ENCODE data around the gene GPR75. TPM values are rescaled to one million over a fixed set of nuclear protein-coding genes. Genes with fewer than 3 reads are reported as not detected.

Gene GPR75
- total RNA-seq, 1 donor from 2014 or later = 1.6 TPM

DNA sequence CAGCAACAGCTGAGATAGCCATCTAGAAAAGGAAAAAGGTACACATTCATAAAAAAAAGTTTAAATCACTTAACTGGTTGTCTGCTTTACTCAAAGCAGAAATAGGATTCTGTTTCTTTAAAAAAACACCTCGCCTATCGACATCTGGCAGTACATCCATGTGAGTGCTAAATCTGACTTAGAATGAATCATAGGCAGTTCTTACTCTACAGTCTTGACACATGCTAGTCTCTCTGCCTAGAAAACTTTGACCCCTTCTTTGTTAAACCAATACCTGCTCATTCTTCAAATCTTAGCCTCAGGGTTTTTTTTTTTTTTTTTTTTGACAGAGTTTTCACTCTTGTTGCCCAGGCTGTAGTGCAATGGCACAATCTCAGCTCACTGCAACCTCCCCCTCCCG, 37.1 kb upstream of the GPR75 start:
- no peaks in the 10 kb centered on the region for H3K36me3 ChIP-seq (ENCODE audit: control insufficient read depth, insufficient read depth, low read length)
- TF ChIP-seq, protein P1, sequence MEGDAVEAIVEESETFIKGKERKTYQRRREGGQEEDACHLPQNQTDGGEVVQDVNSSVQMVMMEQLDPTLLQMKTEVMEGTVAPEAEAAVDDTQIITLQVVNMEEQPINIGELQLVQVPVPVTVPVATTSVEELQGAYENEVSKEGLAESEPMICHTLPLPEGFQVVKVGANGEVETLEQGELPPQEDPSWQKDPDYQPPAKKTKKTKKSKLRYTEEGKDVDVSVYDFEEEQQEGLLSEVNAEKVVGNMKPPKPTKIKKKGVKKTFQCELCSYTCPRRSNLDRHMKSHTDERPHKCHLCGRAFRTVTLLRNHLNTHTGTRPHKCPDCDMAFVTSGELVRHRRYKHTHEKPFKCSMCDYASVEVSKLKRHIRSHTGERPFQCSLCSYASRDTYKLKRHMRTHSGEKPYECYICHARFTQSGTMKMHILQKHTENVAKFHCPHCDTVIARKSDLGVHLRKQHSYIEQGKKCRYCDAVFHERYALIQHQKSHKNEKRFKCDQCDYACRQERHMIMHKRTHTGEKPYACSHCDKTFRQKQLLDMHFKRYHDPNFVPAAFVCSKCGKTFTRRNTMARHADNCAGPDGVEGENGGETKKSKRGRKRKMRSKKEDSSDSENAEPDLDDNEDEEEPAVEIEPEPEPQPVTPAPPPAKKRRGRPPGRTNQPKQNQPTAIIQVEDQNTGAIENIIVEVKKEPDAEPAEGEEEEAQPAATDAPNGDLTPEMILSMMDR (IDR thresholded peaks at IDR 0.05; ENCODE audit: insufficient read depth, low read length, poor library complexity, severe bottlenecking) = no peak
- DNase-seq (ENCODE audit: low read depth) = peak; percentile 37
- no peak overlapping the region for H3K4me3 ChIP-seq (ENCODE audit: low read depth, low read length)
- no peaks in the 10 kb centered on the region for H3K27me3 ChIP-seq (ENCODE audit: control insufficient read depth, insufficient read depth, low read length)

DNA sequence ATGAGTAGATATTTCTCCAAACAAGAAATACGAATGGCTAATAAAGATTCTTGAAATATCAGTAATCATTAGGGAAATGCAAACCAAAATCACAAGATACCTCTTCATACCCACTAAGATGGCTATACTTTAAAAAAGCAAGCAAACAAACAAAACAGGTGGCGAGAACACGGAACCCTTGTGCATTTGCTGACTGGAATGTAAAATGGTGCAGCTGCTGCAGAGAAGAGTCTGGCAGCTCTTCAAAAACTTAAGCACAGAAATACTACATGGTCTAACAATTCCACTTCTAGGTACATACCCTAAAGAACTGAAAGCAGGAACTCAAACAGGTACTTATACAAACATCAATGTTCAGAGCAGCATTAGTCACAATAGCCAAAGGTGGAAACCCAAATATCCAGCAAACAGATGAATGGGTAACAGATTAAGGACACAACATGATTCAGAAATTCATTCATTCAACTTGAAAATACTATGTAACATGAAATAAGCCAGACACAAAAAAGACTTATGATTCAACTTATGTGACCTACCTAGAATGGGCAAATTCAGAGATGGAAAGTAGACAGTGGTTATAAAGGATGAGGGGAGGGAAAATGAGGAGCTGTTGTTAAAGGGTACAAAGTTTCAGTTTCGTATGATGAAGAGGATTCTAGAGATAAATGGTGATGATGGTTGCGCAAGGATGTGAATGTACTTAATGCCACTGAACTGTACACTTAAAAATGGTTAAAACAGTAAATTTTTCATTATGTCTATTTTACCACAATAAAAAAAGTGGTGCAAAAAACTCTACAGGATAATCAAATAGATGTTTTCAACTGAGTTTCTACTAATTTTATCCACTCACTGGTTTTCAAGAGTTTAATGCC, 26.9 kb upstream of the GPR75 start:
- Histone ChIP-seq H3K4me3 (ENCODE audit: low read depth, low read length) (no peak overlapping the region), H3K36me3 (ENCODE audit: control insufficient read depth, insufficient read depth, low read length) (no peaks in the 10 kb centered on the region), H3K27me3 (ENCODE audit: control insufficient read depth, insufficient read depth, low read length) (no peaks in the 10 kb centered on the region)
- DNase-seq (ENCODE audit: low read depth) = no peak
- TF ChIP-seq, protein P1 (IDR thresholded peaks at IDR 0.05; ENCODE audit: insufficient read depth, low read length, poor library complexity, severe bottlenecking) = no peak

DNA sequence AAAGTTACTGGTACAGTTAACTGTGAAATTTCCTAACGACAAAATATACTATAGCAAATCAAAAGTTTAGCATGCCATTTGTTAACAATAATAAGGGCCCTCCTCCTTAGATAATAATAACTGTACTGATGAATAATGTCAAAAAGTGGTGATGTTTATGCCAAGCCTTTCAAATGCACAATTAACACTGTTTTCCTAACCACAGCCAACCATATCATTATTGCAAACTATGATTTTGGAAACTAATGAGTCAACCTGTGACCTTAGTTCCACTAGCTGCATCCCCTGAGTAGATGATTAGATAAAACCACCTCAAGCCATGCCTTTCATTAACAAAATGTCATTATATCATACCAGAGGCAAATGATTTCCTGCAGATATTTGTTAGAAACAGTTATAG, 25.1 kb upstream of the GPR75 start:
- Histone ChIP-seq H3K4me3 (ENCODE audit: low read depth, low read length) (no peak overlapping the region), H3K27me3 (ENCODE audit: control insufficient read depth, insufficient read depth, low read length) (no peaks in the 10 kb centered on the region), H3K36me3 (ENCODE audit: control insufficient read depth, insufficient read depth, low read length) (no peaks in the 10 kb centered on the region)
- TF ChIP-seq, protein P1 (IDR thresholded peaks at IDR 0.05; ENCODE audit: insufficient read depth, low read length, poor library complexity, severe bottlenecking) = no peak
- no peak for DNase-seq (ENCODE audit: low read depth)

DNA sequence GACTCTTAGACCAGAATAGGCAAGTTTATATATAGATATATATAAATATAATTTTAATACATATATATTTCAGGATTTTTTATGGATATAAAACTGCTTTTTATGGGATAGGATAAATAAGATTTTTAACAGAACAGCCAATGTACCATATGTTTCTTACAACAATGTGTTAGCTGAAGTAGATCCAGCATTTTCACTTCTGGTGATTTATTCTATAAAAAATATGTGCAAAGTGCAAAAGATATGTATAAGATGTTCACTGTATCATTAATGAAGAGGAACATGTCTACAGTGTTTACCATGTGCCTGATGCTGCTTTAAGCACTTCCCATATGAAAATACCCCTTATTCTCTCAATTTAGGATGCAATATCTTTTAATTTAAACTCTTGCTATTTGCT, 22.2 kb upstream of the GPR75 start:
- no peak for DNase-seq (ENCODE audit: low read depth)
- H3K4me3 ChIP-seq (ENCODE audit: low read depth, low read length) = no peak overlapping the region
- H3K36me3 ChIP-seq (ENCODE audit: control insufficient read depth, insufficient read depth, low read length) = no peaks in the 10 kb centered on the region
- no peaks in the 10 kb centered on the region for H3K27me3 ChIP-seq (ENCODE audit: control insufficient read depth, insufficient read depth, low read length)
- TF ChIP-seq, protein P1 (IDR thresholded peaks at IDR 0.05; ENCODE audit: insufficient read depth, low read length, poor library complexity, severe bottlenecking) = no peak

DNA sequence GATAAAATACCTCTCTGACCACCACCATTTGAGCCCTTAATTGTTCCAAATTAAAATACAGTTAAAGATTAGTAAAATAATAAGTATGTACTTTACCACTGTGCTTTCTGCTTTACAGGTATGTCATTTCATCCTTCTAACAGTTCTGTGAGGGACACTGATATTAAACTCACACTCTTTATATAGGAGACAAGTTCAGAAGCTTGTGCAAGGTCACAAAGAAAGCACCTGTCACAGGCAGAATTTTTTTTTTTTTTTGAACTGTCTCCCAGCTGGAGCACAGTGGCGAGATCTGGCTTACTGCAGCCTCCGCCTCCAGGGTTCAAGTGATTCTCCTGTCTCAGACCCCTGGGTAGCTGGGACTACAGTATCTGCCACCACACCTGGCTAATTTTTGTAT, 21.6 kb upstream of the GPR75 start:
- TF ChIP-seq, protein P1 (IDR thresholded peaks at IDR 0.05; ENCODE audit: insufficient read depth, low read length, poor library complexity, severe bottlenecking) = no peak

DNA sequence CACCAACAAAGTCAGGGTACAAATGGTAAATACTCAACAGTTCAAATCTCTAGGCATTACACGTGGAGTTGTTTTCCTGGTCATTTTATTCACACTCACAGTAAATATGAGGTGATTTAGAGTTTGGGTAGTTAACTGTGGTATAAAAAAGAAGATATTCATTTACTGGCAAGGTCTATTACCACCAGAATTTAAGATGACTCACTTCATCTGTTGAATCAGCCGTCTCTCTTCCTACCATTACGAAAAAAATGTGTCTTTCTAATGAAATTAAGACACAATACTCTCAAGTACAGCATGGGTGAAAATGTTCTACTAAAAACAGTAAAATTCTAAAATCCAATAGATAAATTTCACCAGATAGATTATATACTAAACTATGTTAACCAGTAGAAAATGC, 21.0 kb upstream of the GPR75 start:
- no peak for DNase-seq (ENCODE audit: low read depth)
- Histone ChIP-seq H3K36me3 (ENCODE audit: control insufficient read depth, insufficient read depth, low read length) (no peaks in the 10 kb centered on the region), H3K4me3 (ENCODE audit: low read depth, low read length) (no peak overlapping the region), H3K27me3 (ENCODE audit: control insufficient read depth, insufficient read depth, low read length) (no peaks in the 10 kb centered on the region)
- TF ChIP-seq, protein P1 (IDR thresholded peaks at IDR 0.05; ENCODE audit: insufficient read depth, low read length, poor library complexity, severe bottlenecking) = no peak

More for the DNA sequence above, 21.6 kb upstream of the GPR75 start:
- Histone ChIP-seq H3K4me3 (ENCODE audit: low read depth, low read length) (no peak overlapping the region), H3K27me3 (ENCODE audit: control insufficient read depth, insufficient read depth, low read length) (no peaks in the 10 kb centered on the region), H3K36me3 (ENCODE audit: control insufficient read depth, insufficient read depth, low read length) (no peaks in the 10 kb centered on the region)
- no peak for DNase-seq (ENCODE audit: low read depth)

All from kidney epithelial cell (primary cell).